SJSA1 (cell line): ENCODE data around the gene AGTR1. TPM values are rescaled to one million over a fixed set of nuclear protein-coding genes. Genes with fewer than 3 reads are reported as not detected.

Experiments used
- DNase-seq, 2 experiments: peaks; one replicate each; pipeline ENCODE4 v3.0.0-alpha.2; 2015 to 2020; ENCODE audit warnings: low spot score in 2 of 2, low read depth in 1 of 2
- H3K27ac ChIP-seq: fragments of 250-450 bp; sonication (Bioruptor Pico); 2 replicates; pipeline ENCODE4 v1.5.1; 2020; ENCODE audit warnings: mild to moderate bottlenecking, moderate library complexity
- H3K27me3 ChIP-seq: fragments of 250-450 bp; sonication (Bioruptor Pico); replicated peaks from 2 replicates; pipeline ENCODE4 v1.5.1; 2020; ENCODE audit warnings: mild to moderate bottlenecking, moderate library complexity
- H3K36me3 ChIP-seq: fragments of 250-450 bp; sonication (Bioruptor Pico); 2 replicates; pipeline ENCODE4 v1.5.1; 2020; ENCODE audit warnings: mild to moderate bottlenecking
- H3K4me1 ChIP-seq: fragments of 250-450 bp; sonication (Bioruptor Pico); replicated peaks from 2 replicates; pipeline ENCODE4 v1.6.1; 2021; ENCODE audit warnings: mild to moderate bottlenecking
- H3K4me3 ChIP-seq: fragments of 250-450 bp; sonication (Bioruptor Pico); 2 replicates; pipeline ENCODE4 v1.5.1; 2020; ENCODE audit warnings: mild to moderate bottlenecking
- H3K9me3 ChIP-seq: fragments of 250-450 bp; sonication (Bioruptor Pico); replicated peaks from 2 replicates; pipeline ENCODE4 v1.5.1; 2020; ENCODE audit warnings: mild to moderate bottlenecking
- total RNA-seq: library from RNA; depleted of rRNA; stranded (reverse); fragments of >200 nt; shearing (Covaris generic); gene quantifications from 2 replicates; pipeline ENCODE4 v1.2.3, GENCODE V29; 2014; rRNA removed

Gene AGTR1
- not detected in 2 replicates for total RNA-seq

- Histone ChIP-seq H3K9me3 (no peaks in the 10 kb centered on the region), H3K27ac (no peak within 1 kb of the TSS), H3K36me3 (no peaks in the 10 kb centered on the region), H3K4me1 (peaks cover 3% of the 10 kb centered on the region; the same call in 1 of the 2 replicates), H3K27me3 (peaks cover 31% of the 10 kb centered on the region), H3K4me3 (no peak within 1 kb of the TSS)
- no peak for DNase-seq
These were observed at the start of gene AGTR1 for GRCh38 chr3:148697306-148698189. Gene AGTR1, plus strand, starts transcription at chr3:148697903. Its CDS starts 43,133 bp downstream, at chr3:148741036.

DNA sequence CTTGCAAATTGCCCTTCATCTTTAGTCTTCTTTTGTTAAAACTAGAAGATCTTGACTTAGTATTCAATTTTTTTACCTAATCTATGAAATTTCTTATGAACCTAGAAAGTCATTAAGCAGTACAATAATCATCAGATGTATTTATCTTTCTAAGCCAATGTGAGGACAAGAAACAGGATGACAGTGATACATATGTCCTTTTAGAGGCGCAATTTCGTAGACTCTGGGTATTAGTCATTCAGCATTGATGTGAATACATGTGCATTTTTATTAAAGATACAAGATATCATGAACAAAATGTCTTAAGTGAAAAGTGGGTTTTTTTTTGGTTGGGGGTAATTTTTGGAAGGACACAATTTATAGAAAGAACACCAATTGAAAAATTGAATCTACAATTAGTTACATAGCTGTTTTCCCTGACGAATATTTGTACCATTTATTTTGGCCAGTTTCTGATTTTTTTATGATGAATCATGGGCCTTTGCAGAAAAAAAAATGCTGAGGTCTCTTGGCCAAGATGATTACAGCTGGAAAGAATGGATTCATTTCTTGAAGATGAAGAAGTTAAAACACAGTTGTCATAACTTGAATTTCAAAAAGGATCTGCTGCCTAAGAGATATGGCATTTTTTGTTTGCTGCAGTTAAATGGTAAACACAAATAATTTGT, 48.9 kb upstream of the AGTR1 start:
- H3K4me3 ChIP-seq, result no peak overlapping the region

DNA sequence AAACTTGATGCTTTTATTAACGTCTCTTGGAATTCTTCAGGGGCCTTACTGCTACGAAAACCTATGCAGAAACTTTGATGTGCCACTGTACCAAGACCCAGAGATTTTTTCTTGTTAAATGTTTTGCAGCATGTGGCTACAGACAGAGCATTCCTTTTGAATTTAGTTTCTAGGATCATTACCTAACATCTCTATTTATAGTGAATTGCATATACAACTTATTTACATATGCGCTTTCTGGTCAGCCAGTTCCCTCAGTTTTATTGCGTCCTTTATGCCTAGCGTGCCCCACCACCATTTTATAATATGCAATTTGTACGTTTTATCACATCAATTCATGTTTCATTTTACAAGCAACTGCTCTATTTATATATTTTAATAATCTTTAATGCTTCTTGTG, 46.2 kb upstream of the AGTR1 start:
- peaks cover 12% of the 10 kb centered on the region for H3K4me1 ChIP-seq
- H3K27me3 ChIP-seq, result no peaks in the 10 kb centered on the region
- no peaks in the 10 kb centered on the region for H3K36me3 ChIP-seq
- H3K4me3 ChIP-seq, result no peak overlapping the region
- H3K9me3 ChIP-seq, result no peaks in the 10 kb centered on the region
- DNase-seq, result no peak
- no peak overlapping the region for H3K27ac ChIP-seq

More for the DNA sequence above, 48.9 kb upstream of the AGTR1 start:
- H3K36me3 ChIP-seq, result no peaks in the 10 kb centered on the region
- peak in 1 of 2 experiments; percentile 39 for DNase-seq
- H3K9me3 ChIP-seq, result no peaks in the 10 kb centered on the region
- no peaks in the 10 kb centered on the region for H3K27me3 ChIP-seq
- peaks cover 15% of the 10 kb centered on the region for H3K4me1 ChIP-seq
- 0 out of 2 replicates have a peak overlapping the region, but pooled peaks have one; percentile 0 for H3K27ac ChIP-seq

DNA sequence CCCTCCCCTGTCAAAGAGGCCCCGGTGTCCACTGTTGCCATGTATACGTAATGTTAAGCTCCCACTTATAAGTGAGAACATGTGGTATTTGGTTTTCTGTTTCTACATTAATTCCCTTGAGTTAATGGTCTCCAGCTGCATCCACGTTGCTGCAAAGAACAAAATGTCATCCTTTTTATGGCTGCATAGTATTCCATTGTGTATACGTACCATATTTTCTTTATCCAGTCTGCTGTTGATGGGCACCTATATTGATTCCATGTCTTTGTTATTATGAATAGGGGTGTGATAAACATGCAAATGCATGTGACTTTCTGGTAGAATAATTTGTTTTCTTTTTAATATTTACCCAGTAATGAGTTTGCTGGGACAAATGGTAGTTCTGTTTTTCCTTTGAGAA, 43.3 kb upstream of the AGTR1 start:
- H3K36me3 ChIP-seq, result no peaks in the 10 kb centered on the region
- H3K27me3 ChIP-seq, result no peaks in the 10 kb centered on the region
- no peaks in the 10 kb centered on the region for H3K9me3 ChIP-seq
- no peak overlapping the region for H3K4me3 ChIP-seq
- DNase-seq, result no peak
- H3K27ac ChIP-seq, result no peak overlapping the region
- peaks cover 3% of the 10 kb centered on the region for H3K4me1 ChIP-seq

DNA sequence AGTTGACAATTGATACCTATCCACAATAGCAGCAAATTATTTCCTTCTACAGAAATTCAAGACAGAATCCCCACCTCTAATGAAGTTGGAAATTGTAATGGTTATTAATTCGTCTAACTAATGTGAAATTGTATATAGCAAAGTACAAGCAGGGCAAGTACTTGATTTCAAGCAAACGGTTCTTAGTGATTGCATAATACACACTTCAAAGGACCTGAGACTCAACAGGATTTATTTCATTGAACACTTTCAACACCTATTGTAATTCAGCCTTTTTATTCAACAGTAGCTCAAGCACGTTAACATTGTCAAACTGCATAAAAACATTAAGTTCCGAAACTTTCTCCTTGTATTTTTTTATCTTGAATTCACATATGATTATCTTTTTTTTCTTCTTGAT, 40.2 kb upstream of the AGTR1 start:
- Histone ChIP-seq H3K36me3 (no peaks in the 10 kb centered on the region), H3K4me3 (no peak overlapping the region)

DNA sequence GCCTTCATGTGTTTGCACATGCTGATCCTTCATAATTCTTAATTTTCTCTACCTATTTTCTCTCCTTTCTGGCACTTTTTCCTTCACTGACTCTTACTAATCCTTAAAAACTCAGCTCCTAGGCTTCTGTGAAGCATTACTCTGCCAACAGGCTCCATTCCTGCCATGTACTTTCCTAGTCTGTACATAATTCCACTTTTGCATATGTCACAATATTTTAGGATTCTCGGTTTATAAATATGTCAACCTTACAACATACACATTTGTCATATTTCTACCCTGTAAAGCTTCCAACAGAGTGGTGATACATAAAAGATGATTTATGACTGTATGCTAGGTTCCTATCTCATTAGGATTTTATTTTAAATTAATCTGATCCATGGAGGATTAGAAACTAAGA, 38.2 kb upstream of the AGTR1 start:
- no peak overlapping the region for H3K4me3 ChIP-seq
- no peak for DNase-seq
- no peaks in the 10 kb centered on the region for H3K4me1 ChIP-seq
- H3K27ac ChIP-seq, result no peak overlapping the region
- no peaks in the 10 kb centered on the region for H3K9me3 ChIP-seq
- no peaks in the 10 kb centered on the region; the same call in 1 of the 2 replicates for H3K27me3 ChIP-seq
- no peaks in the 10 kb centered on the region for H3K36me3 ChIP-seq

More for the DNA sequence above, 40.2 kb upstream of the AGTR1 start:
- Histone ChIP-seq H3K27me3 (no peaks in the 10 kb centered on the region; the same call in 1 of the 2 replicates), H3K4me1 (no peaks in the 10 kb centered on the region), H3K9me3 (no peaks in the 10 kb centered on the region), H3K27ac (no peak overlapping the region)
- no peak for DNase-seq

- H3K4me1 ChIP-seq, result no peaks in the 10 kb centered on the region
- no peak overlapping the region for H3K4me3 ChIP-seq
- no peak overlapping the region for H3K27ac ChIP-seq
- H3K9me3 ChIP-seq, result no peaks in the 10 kb centered on the region
- DNase-seq, result no peak
- H3K27me3 ChIP-seq, result no peaks in the 10 kb centered on the region; the same call in 1 of the 2 replicates
- H3K36me3 ChIP-seq, result no peaks in the 10 kb centered on the region
These were observed 17.4 kb upstream of the AGTR1 start for GRCh38 chr3:148680289-148680688.

DNA sequence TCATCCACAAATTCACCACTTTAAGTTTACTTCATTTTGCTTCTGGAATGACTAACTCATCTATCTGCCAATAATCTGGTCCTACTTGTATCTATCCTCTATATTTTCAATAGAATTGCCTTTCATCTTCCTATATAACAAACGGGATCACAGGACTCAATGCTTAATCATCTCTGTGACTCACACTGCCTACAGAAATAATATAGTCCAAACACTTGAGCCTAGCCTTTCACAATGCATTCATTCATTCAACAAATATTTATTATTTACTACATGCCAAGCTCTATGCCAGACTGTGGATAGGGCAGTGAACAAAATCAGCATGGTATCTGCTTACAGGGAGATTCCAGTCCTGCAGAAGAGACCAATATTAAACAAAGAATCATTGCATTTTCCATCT, 16.6 kb upstream of the AGTR1 start:
- no peak for DNase-seq
- Histone ChIP-seq H3K27me3 (no peaks in the 10 kb centered on the region; the same call in 1 of the 2 replicates), H3K4me1 (no peaks in the 10 kb centered on the region), H3K9me3 (no peaks in the 10 kb centered on the region), H3K4me3 (no peak overlapping the region), H3K27ac (no peak overlapping the region), H3K36me3 (no peaks in the 10 kb centered on the region)

GRCh38 chr3:148682997-148683396, 14.7 kb upstream of the AGTR1 start:
- no peak for DNase-seq
- no peak overlapping the region for H3K27ac ChIP-seq
- H3K36me3 ChIP-seq, result no peaks in the 10 kb centered on the region
- no peak overlapping the region for H3K4me3 ChIP-seq
- H3K9me3 ChIP-seq, result no peaks in the 10 kb centered on the region
- no peaks in the 10 kb centered on the region; the same call in 1 of the 2 replicates for H3K27me3 ChIP-seq
- H3K4me1 ChIP-seq, result no peaks in the 10 kb centered on the region

GRCh38 chr3:148694116-148694515, 3.6 kb upstream of the AGTR1 start:
- no peak overlapping the region for H3K27ac ChIP-seq
- H3K27me3 ChIP-seq, result peaks cover 25% of the 10 kb centered on the region
- H3K9me3 ChIP-seq, result no peaks in the 10 kb centered on the region
- DNase-seq, result no peak
- H3K36me3 ChIP-seq, result no peaks in the 10 kb centered on the region
- H3K4me1 ChIP-seq, result peaks cover 3% of the 10 kb centered on the region; the same call in 1 of the 2 replicates
- no peak overlapping the region for H3K4me3 ChIP-seq

GRCh38 chr3:148698190-148698810, 597 bp downstream of the AGTR1 start:
- H3K4me1 ChIP-seq, result peaks cover 3% of the 10 kb centered on the region; the same call in 1 of the 2 replicates
- no peak overlapping the region for H3K27ac ChIP-seq

DNA sequence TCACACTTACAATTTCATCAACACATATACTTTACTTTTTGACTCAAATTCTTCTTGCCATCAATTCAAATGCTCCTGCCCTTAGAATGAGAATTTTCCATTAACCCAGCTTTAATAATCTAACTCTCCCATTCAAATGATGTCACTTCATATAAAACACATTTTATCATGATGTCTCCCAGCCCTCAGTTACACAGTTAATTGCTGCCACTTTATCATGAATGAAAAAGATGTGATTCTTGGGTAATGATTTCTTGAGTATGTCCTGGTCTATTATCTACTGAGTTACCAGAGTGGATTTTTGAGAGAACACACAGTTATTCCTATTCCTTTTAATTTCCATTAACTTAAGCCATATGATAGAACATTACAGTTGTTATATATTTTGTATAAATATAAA, 7.6 kb downstream of the AGTR1 start:
- H3K27me3 ChIP-seq, result 0 out of 2 replicates have a peak, but pooled peaks cover 5% of the 10 kb centered on the region
- H3K36me3 ChIP-seq, result no peaks in the 10 kb centered on the region
- H3K9me3 ChIP-seq, result no peaks in the 10 kb centered on the region
- H3K4me1 ChIP-seq, result no peaks in the 10 kb centered on the region
- no peak overlapping the region for H3K4me3 ChIP-seq
- no peak overlapping the region for H3K27ac ChIP-seq
- no peak for DNase-seq

More at GRCh38 chr3:148698190-148698810, 597 bp downstream of the AGTR1 start:
- no peak for DNase-seq
- Histone ChIP-seq H3K4me3 (no peak overlapping the region), H3K36me3 (no peaks in the 10 kb centered on the region), H3K27me3 (peaks cover 31% of the 10 kb centered on the region), H3K9me3 (no peaks in the 10 kb centered on the region)

DNA sequence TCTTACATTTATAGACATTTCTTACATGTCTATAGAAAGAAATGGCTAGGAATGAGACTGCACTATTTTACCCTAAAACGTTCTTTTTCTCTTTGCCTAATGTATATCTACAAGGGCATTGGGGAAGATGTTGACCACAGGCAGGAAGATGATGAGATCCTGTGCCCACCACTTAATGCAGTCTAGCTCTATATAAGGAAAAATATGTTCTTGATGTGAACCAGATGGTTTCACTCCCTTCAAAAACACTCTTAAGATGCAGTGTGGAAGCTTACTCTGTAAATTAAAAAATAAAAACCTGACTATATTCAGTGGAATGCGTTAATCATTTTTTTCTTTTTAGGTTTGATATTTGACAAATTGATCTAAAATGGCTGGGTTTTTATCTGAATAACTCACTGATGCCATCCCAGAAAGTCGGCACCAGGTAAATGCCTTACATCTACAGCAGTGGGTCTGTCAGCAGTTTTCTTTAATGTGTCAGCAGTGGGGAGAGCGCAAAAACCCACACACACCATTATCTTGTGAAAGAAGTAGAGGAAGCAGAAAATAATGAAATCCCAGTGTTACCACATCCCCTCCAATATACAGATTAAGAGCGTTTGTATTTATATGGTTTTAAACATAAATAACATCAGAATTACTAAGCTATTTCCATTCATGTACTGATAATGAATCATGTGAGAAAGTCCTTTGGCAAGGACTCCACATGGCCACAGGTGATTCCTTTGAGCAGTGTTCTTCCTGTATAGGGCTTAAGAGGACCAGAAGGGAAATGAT, 10.1 kb downstream of the AGTR1 start:
- no peak overlapping the region for H3K4me3 ChIP-seq
- H3K4me1 ChIP-seq, result no peaks in the 10 kb centered on the region
- H3K27ac ChIP-seq, result no peak overlapping the region
- no peaks in the 10 kb centered on the region for H3K9me3 ChIP-seq
- no peaks in the 10 kb centered on the region for H3K36me3 ChIP-seq
- 0 out of 2 replicates have a peak, but pooled peaks cover 2% of the 10 kb centered on the region for H3K27me3 ChIP-seq
- no peak for DNase-seq
